Measurements from ENCODE around the gene SEMA6A. TPM values are rescaled to one million over a fixed set of nuclear protein-coding genes. Genes with fewer than 3 reads are reported as not detected.

Gene SEMA6A
- total RNA-seq, 4 donors from 2014 or later: 22.4 to 118 (median 48.7) TPM

GRCh38 chr5:116394186-116394867, 180.3 kb downstream of the SEMA6A start:
- Histone ChIP-seq H3K27me3 (no peaks in the 10 kb centered on the region), H3K9me3 (no peaks in the 10 kb centered on the region), H3K4me3 (no peak overlapping the region), H3K27ac (no peak overlapping the region), H3K36me3 (no peaks in the 10 kb centered on the region), H3K4me1 (peaks cover 0 to 14% of the 10 kb centered on the region in 2 donors)
- no peak for TF ChIP-seq CTCF (IDR thresholded peaks at IDR 0.05)
- TF ChIP-seq POLR2A (IDR thresholded peaks at IDR 0.05): no peak
- DNase-seq: no peak
- intact Hi-C loops (cut with DNase I; ENCODE audit: low total_unique reads): no loop called here
